GM12873 (cell line): Measurements from ENCODE around the gene TMEFF2.

ENCODE experiments used
- CTCF ChIP-seq: IDR thresholded peaks from 2 replicates; pipeline ENCODE4 v1.5.1; 2012; ENCODE audit warnings: low read depth, mild to moderate bottlenecking, moderate library complexity, low read length, control low read depth; ENCODE audit not compliant: insufficient read depth; ENCODE audit errors: missing control alignments

The TMEFF2 gene

GRCh38 chr2:192010073-192010472, 184.7 kb downstream of the TMEFF2 start:
- TF ChIP-seq CTCF = no peak

- no peak for TF ChIP-seq CTCF
Measured at GRCh38 chr2:192007581-192008228, 187.0 kb downstream of the TMEFF2 start.

GRCh38 chr2:192005211-192005610, 189.5 kb downstream of the TMEFF2 start:
- no peak for TF ChIP-seq CTCF

GRCh38 chr2:192004188-192004963, 190.4 kb downstream of the TMEFF2 start:
- TF ChIP-seq CTCF = no peak

- no peak for TF ChIP-seq CTCF
Measured at GRCh38 chr2:192002418-192002817, 192.3 kb downstream of the TMEFF2 start.

- no peak for TF ChIP-seq CTCF
Measured at GRCh38 chr2:192000196-192000980, 194.3 kb downstream of the TMEFF2 start.
